SK-N-SH treated with all-trans-retinoic acid at 6 μM for 48 hours (cell line): ENCODE results near the gene STING1.

ENCODE experiments used
- ARNTL ChIP-seq: fragments of 450-650 bp; formaldehyde crosslinking; IDR thresholded peaks from 2 replicates; pipeline ENCODE4 v1.5.0; 2020; ENCODE audit warnings: low read depth, mild to moderate bottlenecking, moderate library complexity, borderline replicate concordance
- ESRRG ChIP-seq: fragments of 250-450 bp; sonication (Bioruptor Pico); IDR thresholded peaks from 2 replicates; pipeline ENCODE4 v1.6.1; 2021; ENCODE audit warnings: mild to moderate bottlenecking
- GLIS3 ChIP-seq: fragments of 250-450 bp; sonication (Bioruptor Pico); IDR thresholded peaks from 2 replicates; pipeline ENCODE4 v1.5.0; 2020; ENCODE audit warnings: mild to moderate bottlenecking, moderate library complexity
- ISL1 ChIP-seq: fragments of 250-450 bp; sonication (Bioruptor Pico); IDR thresholded peaks from 2 replicates; pipeline ENCODE4 v2.1.2; 2022; ENCODE audit warnings: mild to moderate bottlenecking, moderate library complexity
- OSR1 ChIP-seq: fragments of 250-450 bp; sonication (Bioruptor Pico); IDR thresholded peaks from 2 replicates; pipeline ENCODE4 v1.8.0; 2022; ENCODE audit warnings: moderate library complexity, mild to moderate bottlenecking, inconsistent platforms
- SNAI2 ChIP-seq: fragments of 250-450 bp; sonication (Bioruptor Pico); IDR thresholded peaks from 2 replicates; pipeline ENCODE4 v1.5.0; 2020; ENCODE audit warnings: mild to moderate bottlenecking, moderate library complexity
- ZFP3 ChIP-seq: fragments of 250-450 bp; sonication (Bioruptor Pico); IDR thresholded peaks from 2 replicates; pipeline ENCODE4 v1.5.0; 2020; ENCODE audit warnings: mild to moderate bottlenecking, moderate library complexity
- ZFP30 ChIP-seq: fragments of 450-650 bp; formaldehyde crosslinking; IDR thresholded peaks from 2 replicates; pipeline ENCODE4 v1.5.0; 2022; ENCODE audit warnings: mild to moderate bottlenecking, moderate library complexity
- TF ChIP-seq, protein P1 (sequence below): fragments of 250-450 bp; sonication (Bioruptor Pico); IDR thresholded peaks from 2 replicates; pipeline ENCODE4 v1.8.0; 2020; ENCODE audit warnings: mild to moderate bottlenecking, moderate library complexity, borderline replicate concordance
- TF ChIP-seq, protein P2 (sequence below): fragments of 250-450 bp; sonication (Bioruptor Pico); IDR thresholded peaks from 2 replicates; pipeline ENCODE4 v1.5.1; 2020; ENCODE audit warnings: low read depth, mild to moderate bottlenecking, moderate library complexity
- TF ChIP-seq, protein P3 (sequence below): fragments of 250-450 bp; sonication (Bioruptor Pico); IDR thresholded peaks from 2 replicates; pipeline ENCODE4 v1.8.0; 2021; ENCODE audit warnings: low read depth, mild to moderate bottlenecking, moderate library complexity, borderline replicate concordance

DNA sequence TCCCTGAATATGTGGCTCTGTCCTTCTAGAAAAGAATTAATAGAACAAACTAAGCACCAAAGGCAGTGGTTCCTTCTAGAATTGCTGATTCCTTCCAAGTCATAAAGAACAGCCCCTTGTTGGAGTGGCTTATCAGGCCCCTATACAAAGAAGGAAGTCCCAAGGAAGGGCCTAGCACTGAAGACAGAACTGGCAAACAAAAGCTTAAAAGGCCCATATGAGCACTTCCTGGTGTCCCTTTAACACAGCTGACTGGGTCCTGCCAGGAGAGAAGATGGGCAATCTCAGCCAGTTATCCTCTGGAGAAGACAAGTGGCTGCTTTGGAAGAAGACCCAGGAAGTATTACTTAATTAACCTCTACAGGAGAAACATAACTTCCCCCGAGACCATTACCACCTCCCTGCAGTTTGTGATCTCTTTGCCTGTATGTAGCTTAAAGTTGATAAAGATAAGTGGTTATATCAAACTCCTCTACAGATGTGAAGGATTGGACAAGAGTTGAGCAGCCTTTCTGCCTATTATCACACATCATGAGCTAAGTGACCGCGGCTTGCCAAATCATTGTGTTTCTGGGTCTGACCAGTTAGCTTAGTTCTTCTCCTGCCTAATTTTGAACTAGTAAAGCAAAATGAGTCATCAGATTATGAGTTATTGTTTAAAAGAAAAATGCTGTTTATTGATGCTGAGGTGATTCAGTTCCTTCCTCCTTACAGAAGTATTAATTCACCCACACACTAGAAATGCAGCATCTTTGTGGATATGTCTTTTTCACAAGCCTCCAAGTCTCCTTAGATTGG, 13.3 kb upstream of the STING1 start:
- TF ChIP-seq OSR1 (CRISPR knock-in tag) (no peak), ZFP3 (CRISPR knock-in tag) (no peak), ZFP30 (CRISPR knock-in tag) (no peak), SNAI2 (CRISPR knock-in tag) (no peak), ARNTL (no peak), GLIS3 (no peak), ESRRG (CRISPR knock-in tag) (no peak), ISL1 (no peak)
- TF ChIP-seq, protein P1, sequence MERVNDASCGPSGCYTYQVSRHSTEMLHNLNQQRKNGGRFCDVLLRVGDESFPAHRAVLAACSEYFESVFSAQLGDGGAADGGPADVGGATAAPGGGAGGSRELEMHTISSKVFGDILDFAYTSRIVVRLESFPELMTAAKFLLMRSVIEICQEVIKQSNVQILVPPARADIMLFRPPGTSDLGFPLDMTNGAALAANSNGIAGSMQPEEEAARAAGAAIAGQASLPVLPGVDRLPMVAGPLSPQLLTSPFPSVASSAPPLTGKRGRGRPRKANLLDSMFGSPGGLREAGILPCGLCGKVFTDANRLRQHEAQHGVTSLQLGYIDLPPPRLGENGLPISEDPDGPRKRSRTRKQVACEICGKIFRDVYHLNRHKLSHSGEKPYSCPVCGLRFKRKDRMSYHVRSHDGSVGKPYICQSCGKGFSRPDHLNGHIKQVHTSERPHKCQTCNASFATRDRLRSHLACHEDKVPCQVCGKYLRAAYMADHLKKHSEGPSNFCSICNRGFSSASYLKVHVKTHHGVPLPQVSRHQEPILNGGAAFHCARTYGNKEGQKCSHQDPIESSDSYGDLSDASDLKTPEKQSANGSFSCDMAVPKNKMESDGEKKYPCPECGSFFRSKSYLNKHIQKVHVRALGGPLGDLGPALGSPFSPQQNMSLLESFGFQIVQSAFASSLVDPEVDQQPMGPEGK (CRISPR knock-in tag), result no peak
- TF ChIP-seq, protein P2, sequence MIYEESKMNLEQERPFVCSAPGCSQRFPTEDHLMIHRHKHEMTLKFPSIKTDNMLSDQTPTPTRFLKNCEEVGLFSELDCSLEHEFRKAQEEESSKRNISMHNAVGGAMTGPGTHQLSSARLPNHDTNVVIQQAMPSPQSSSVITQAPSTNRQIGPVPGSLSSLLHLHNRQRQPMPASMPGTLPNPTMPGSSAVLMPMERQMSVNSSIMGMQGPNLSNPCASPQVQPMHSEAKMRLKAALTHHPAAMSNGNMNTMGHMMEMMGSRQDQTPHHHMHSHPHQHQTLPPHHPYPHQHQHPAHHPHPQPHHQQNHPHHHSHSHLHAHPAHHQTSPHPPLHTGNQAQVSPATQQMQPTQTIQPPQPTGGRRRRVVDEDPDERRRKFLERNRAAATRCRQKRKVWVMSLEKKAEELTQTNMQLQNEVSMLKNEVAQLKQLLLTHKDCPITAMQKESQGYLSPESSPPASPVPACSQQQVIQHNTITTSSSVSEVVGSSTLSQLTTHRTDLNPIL (CRISPR knock-in tag), result no peak
- TF ChIP-seq, protein P3, sequence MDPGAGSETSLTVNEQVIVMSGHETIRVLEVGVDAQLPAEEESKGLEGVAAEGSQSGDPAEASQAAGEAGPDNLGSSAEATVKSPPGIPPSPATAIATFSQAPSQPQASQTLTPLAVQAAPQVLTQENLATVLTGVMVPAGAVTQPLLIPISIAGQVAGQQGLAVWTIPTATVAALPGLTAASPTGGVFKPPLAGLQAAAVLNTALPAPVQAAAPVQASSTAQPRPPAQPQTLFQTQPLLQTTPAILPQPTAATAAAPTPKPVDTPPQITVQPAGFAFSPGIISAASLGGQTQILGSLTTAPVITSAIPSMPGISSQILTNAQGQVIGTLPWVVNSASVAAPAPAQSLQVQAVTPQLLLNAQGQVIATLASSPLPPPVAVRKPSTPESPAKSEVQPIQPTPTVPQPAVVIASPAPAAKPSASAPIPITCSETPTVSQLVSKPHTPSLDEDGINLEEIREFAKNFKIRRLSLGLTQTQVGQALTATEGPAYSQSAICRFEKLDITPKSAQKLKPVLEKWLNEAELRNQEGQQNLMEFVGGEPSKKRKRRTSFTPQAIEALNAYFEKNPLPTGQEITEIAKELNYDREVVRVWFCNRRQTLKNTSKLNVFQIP (CRISPR knock-in tag), result no peak
